Heart left ventricle (tissue), 13 donors: ENCODE results near the gene BEST1.

Experiments
- CTCF ChIP-seq, 12 donors: fragments of 200-600 bp; sonication (generic) in 4 of 12; IDR thresholded peaks; one replicate each; pipeline versions ENCODE4 v1.5.0 to v1.8.0; 2018 to 2022; ENCODE audit warnings: antibody characterized with exemption in 12 of 12, mild to moderate bottlenecking in 5 of 12
- POLR2A ChIP-seq, 2 donors: fragments of 450-650 bp; IDR thresholded peaks; one replicate each; pipeline ENCODE4 v1.6.1; 2017; ENCODE audit warnings: antibody characterized with exemption in 2 of 2, mild to moderate bottlenecking in 2 of 2, moderate library complexity in 2 of 2
- donor health status: ischemic (EF 13 %, LVEDD 7.1; RV severe dilation, severe dysfunction).
- donor health status: DM: no; HTN: yes; CAD: no.
- donor health status: DM: no; HTN: no; CAD: no.
- donor health status: ischemic (EF 25% LVEDD 6.9; RV normal size, moderate dysfunction).
- donor health status: ischemic (EF 25% LVEDD 5.7; RV mildly dilated, moderate dysfunction).
- donor health status: ischemic (EF 35%, LVEDD 5.7; RV mildly dilated, moderate dysfunction).
- donor health status: nonischemic (EF 11% LVEDD 7.7; RV severe dilation, severe dysfunction).
- donor health status: DM: yes; HTN: yes; CAD: no.
- donor health status: PGD.
- donor health status: ischemic (EF 29% LVEDD 5.4; RV normal size, mild dysfunction).
- donor health status: nonischemic (EF 23%, LVEDD 6.1; RV moderate dilation, normal function).

- TF ChIP-seq CTCF (IDR thresholded peaks at IDR 0.05), result peak in 2 of 12 donors; percentile 4 to 7
- TF ChIP-seq POLR2A (IDR thresholded peaks at IDR 0.05), result no peak
These were observed 18.0 kb downstream of the BEST1 start for GRCh38 chr11:61967924-61968757.
